ENCODE measurements around the gene BAG1.
A peak's percentile ranks its signal among the peaks of the same experiment; 100 is the strongest.

BAG1 gene

GRCh38 chr9:33273266-33273971 is 8.9 kb upstream of the BAG1 start:
- no peak for DNase-seq

GRCh38 chr9:33272061-33272460 is 7.6 kb upstream of the BAG1 start:
- DNase-seq = no peak

- DNase-seq = no peak
These were observed 5.6 kb upstream of the BAG1 start for GRCh38 chr9:33270146-33270545.

- no peak for DNase-seq
These were observed 2.8 kb upstream of the BAG1 start for GRCh38 chr9:33267151-33267767.

GRCh38 chr9:33265211-33265865 is 830 bp upstream of the BAG1 start:
- DNase-seq = peak; percentile 28

GRCh38 chr9:33264003-33264472 is 470 bp downstream of the BAG1 start:
- DNase-seq = peak; percentile 44

- no peak for DNase-seq
These were observed 1.1 kb downstream of the BAG1 start for GRCh38 chr9:33263131-33264002.

GRCh38 chr9:33260372-33260771 is 4.1 kb downstream of the BAG1 start:
- DNase-seq = no peak

- DNase-seq = no peak
These were observed 7.2 kb downstream of the BAG1 start for GRCh38 chr9:33257276-33257675.

GRCh38 chr9:33256236-33256635 is 8.3 kb downstream of the BAG1 start:
- DNase-seq = no peak

- no peak for DNase-seq
These were observed 9.0 kb downstream of the BAG1 start for GRCh38 chr9:33255471-33255870.

- no peak for DNase-seq
These were observed 9.5 kb downstream of the BAG1 start for GRCh38 chr9:33255014-33255413.

GRCh38 chr9:33254211-33254610 is 10.3 kb downstream of the BAG1 start:
- no peak for DNase-seq

- no peak for DNase-seq
These were observed 14.0 kb downstream of the BAG1 start for GRCh38 chr9:33250458-33250995.

GRCh38 chr9:33249983-33250382 is 14.5 kb downstream of the BAG1 start:
- no peak for DNase-seq

- DNase-seq = no peak
These were observed 15.3 kb downstream of the BAG1 start for GRCh38 chr9:33249087-33249658.

GRCh38 chr9:33248606-33249005 is 15.9 kb downstream of the BAG1 start:
- DNase-seq = no peak

- no peak for DNase-seq
These were observed 18.1 kb downstream of the BAG1 start for GRCh38 chr9:33246269-33246860.

GRCh38 chr9:33245341-33245740 is 19.2 kb downstream of the BAG1 start:
- DNase-seq = no peak

GRCh38 chr9:33244137-33244784 is 20.2 kb downstream of the BAG1 start:
- DNase-seq = no peak

GRCh38 chr9:33242609-33243134 is 21.8 kb downstream of the BAG1 start:
- no peak for DNase-seq
